ENCODE data around the gene CNGB1. TPM values are rescaled to one million over a fixed set of nuclear protein-coding genes. Genes with fewer than 3 reads are reported as not detected.

The CNGB1 gene
- total RNA-seq, 1 donor = not detected

GRCh38 chr16:57999366-57999970 is 28.5 kb upstream of the CNGB1 start:
- H3K36me3 ChIP-seq (ENCODE audit: insufficient read depth, low read length) = peaks cover 46% of the 10 kb centered on the region

GRCh38 chr16:57998992-57999365 is 28.1 kb upstream of the CNGB1 start:
- H3K27ac ChIP-seq (ENCODE audit: low read depth, low read length) = peak overlapping the region; percentile 45
- peaks cover 38% of the 10 kb centered on the region for H4K20me1 ChIP-seq (ENCODE audit: insufficient read depth, low read length)
- peak overlapping the region; percentile 99 for H3K4me2 ChIP-seq (ENCODE audit: insufficient read depth, low read length)
- no peak overlapping the region for H2AFZ ChIP-seq (ENCODE audit: low read length)
- H3K4me3 ChIP-seq (ENCODE audit: insufficient read depth, low read length) = peak overlapping the region; percentile 97
- H3K27me3 ChIP-seq (ENCODE audit: insufficient read depth, low read length) = no peaks in the 10 kb centered on the region
- peaks cover 25% of the 10 kb centered on the region for H3K79me2 ChIP-seq (ENCODE audit: insufficient read depth, low read length)
- H3K4me1 ChIP-seq (ENCODE audit: insufficient read depth, low read length) = peaks cover 20% of the 10 kb centered on the region
- no peak for TF ChIP-seq CTCF (IDR thresholded peaks at IDR 0.05; ENCODE audit: extremely low read depth, low read depth, low read length)
- H3K36me3 ChIP-seq (ENCODE audit: insufficient read depth, low read length) = peaks cover 48% of the 10 kb centered on the region
- DNase-seq (ENCODE audit: insufficient read length, low spot score, missing footprints) = no peak
- no peaks in the 10 kb centered on the region for H3K9me3 ChIP-seq (ENCODE audit: low read depth, low read length)

More at GRCh38 chr16:57999366-57999970, 28.5 kb upstream of the CNGB1 start:
- Histone ChIP-seq H3K27ac (ENCODE audit: low read depth, low read length) (peak overlapping the region; percentile 45), H3K79me2 (ENCODE audit: insufficient read depth, low read length) (peaks cover 25% of the 10 kb centered on the region), H3K4me1 (ENCODE audit: insufficient read depth, low read length) (peaks cover 20% of the 10 kb centered on the region), H3K9me3 (ENCODE audit: low read depth, low read length) (no peaks in the 10 kb centered on the region), H2AFZ (ENCODE audit: low read length) (peak overlapping the region; percentile 6), H3K4me3 (ENCODE audit: insufficient read depth, low read length) (peak overlapping the region; percentile 97), H4K20me1 (ENCODE audit: insufficient read depth, low read length) (peaks cover 36% of the 10 kb centered on the region), H3K27me3 (ENCODE audit: insufficient read depth, low read length) (no peaks in the 10 kb centered on the region), H3K4me2 (ENCODE audit: insufficient read depth, low read length) (peak overlapping the region; percentile 99)
- DNase-seq (ENCODE audit: insufficient read length, low spot score, missing footprints) = peak; percentile 95
- peak; percentile 13 for TF ChIP-seq CTCF (IDR thresholded peaks at IDR 0.05; ENCODE audit: extremely low read depth, low read depth, low read length)

- Histone ChIP-seq H3K27ac (ENCODE audit: low read depth, low read length) (no peak overlapping the region), H4K20me1 (ENCODE audit: insufficient read depth, low read length) (peaks cover 38% of the 10 kb centered on the region), H3K36me3 (ENCODE audit: insufficient read depth, low read length) (peaks cover 48% of the 10 kb centered on the region), H3K9me3 (ENCODE audit: low read depth, low read length) (no peaks in the 10 kb centered on the region), H3K4me3 (ENCODE audit: insufficient read depth, low read length) (no peak overlapping the region), H3K79me2 (ENCODE audit: insufficient read depth, low read length) (peaks cover 25% of the 10 kb centered on the region), H3K27me3 (ENCODE audit: insufficient read depth, low read length) (no peaks in the 10 kb centered on the region), H3K4me1 (ENCODE audit: insufficient read depth, low read length) (peaks cover 20% of the 10 kb centered on the region), H3K4me2 (ENCODE audit: insufficient read depth, low read length) (no peak overlapping the region), H2AFZ (ENCODE audit: low read length) (no peak overlapping the region)
- DNase-seq (ENCODE audit: insufficient read length, low spot score, missing footprints) = peak; percentile 87
- TF ChIP-seq CTCF (IDR thresholded peaks at IDR 0.05; ENCODE audit: extremely low read depth, low read depth, low read length) = no peak
These were observed 27.6 kb upstream of the CNGB1 start for GRCh38 chr16:57998486-57998885.

- Histone ChIP-seq H3K79me2 (ENCODE audit: insufficient read depth, low read length) (peaks cover 25% of the 10 kb centered on the region), H3K27me3 (ENCODE audit: insufficient read depth, low read length) (no peaks in the 10 kb centered on the region), H3K27ac (ENCODE audit: low read depth, low read length) (no peak overlapping the region), H3K4me2 (ENCODE audit: insufficient read depth, low read length) (no peak overlapping the region), H3K4me1 (ENCODE audit: insufficient read depth, low read length) (peaks cover 20% of the 10 kb centered on the region), H3K9me3 (ENCODE audit: low read depth, low read length) (no peaks in the 10 kb centered on the region), H4K20me1 (ENCODE audit: insufficient read depth, low read length) (peaks cover 41% of the 10 kb centered on the region), H2AFZ (ENCODE audit: low read length) (no peak overlapping the region), H3K36me3 (ENCODE audit: insufficient read depth, low read length) (peaks cover 41% of the 10 kb centered on the region), H3K4me3 (ENCODE audit: insufficient read depth, low read length) (no peak overlapping the region)
- DNase-seq (ENCODE audit: insufficient read length, low spot score, missing footprints) = peak; percentile 89
- no peak for TF ChIP-seq CTCF (IDR thresholded peaks at IDR 0.05; ENCODE audit: extremely low read depth, low read depth, low read length)
These were observed 26.8 kb upstream of the CNGB1 start for GRCh38 chr16:57997528-57998265.
